HepG2 (cell line): ENCODE measurements around the gene DUS1L. TPM values are rescaled to one million over a fixed set of nuclear protein-coding genes. Genes with fewer than 3 reads are reported as not detected.

Source experiments
- ATAC-seq: fragments of 200-7000 bp; cut with Tn5 transposase; 3 replicates; pipeline ENCODE4 v1.9.1; 2020; ENCODE audit warnings: mild to moderate bottlenecking, moderate library complexity
- BruUV-seq: library from RNA; stranded (reverse); fragments of 400-500 nt; replicated peaks from 2 replicates; lab custom pipeline; 2021; lab: Mats Ljungman, UMichigan
- CTCF ChIA-PET: fragments of 300-600 bp; formaldehyde crosslinking; extraction: SDS; loops from one replicate; lab custom pipeline; 2021; ENCODE audit warnings: low total read pairs, inconsistent platforms, low intra/inter-chr PET ratio; lab: Yijun Ruan, JAX
- POLR2A ChIA-PET: fragments of 350-600 bp; sonication (Branson Sonifier 250); formaldehyde crosslinking; loops from one replicate; lab custom pipeline; 2020; ENCODE audit warnings: antibody characterized with exemption, inconsistent platforms; lab: Yijun Ruan, JAX
- DNase-seq: peaks from one replicate; pipeline ENCODE4 v3.0.0-alpha.2; 2015; ENCODE audit warnings: low spot score
- FAIRE-seq: peaks from 3 replicates; lab custom pipeline; 2011; peaks lifted over from hg19 to GRCh38; lab: Jason Lieb, UNC
- H2AFZ ChIP-seq: one replicate; pipeline ENCODE4 v1.6.1; 2011; ENCODE audit warnings: low read length, inconsistent platforms
- H3K27ac ChIP-seq: fragments of 300-600 bp; 3 replicates; pipeline ENCODE4 v1.8.0; 2011; ENCODE audit warnings: mixed run types, mild to moderate bottlenecking, mixed read lengths, low read length, inconsistent platforms; ENCODE audit not compliant: insufficient read depth; ENCODE audit errors: extremely low read length
- H3K27me3 ChIP-seq, 2 experiments: fragments of 200-600 bp in 1 of 2; 2 replicates in 1 of 2; 3 replicates in 1 of 2; pipeline versions ENCODE4 v1.6.0 to v1.8.0; 2011; ENCODE audit warnings: low read length in 2 of 2, mild to moderate bottlenecking in 2 of 2, moderate library complexity in 2 of 2, inconsistent platforms in 1 of 2; ENCODE audit not compliant: insufficient read depth in 2 of 2, control insufficient read depth in 1 of 2
- H3K36me3 ChIP-seq, 2 experiments: fragments of 200-600 bp in 1 of 2; replicated peaks in 1 of 2; 2 replicates in 1 of 2; 3 replicates in 1 of 2; pipeline versions ENCODE4 v1.5.1 to v1.8.0; 2011; ENCODE audit warnings: low read length in 2 of 2, inconsistent platforms in 1 of 2; ENCODE audit not compliant: insufficient read depth in 2 of 2, control insufficient read depth in 1 of 2
- H3K4me1 ChIP-seq: 2 replicates; pipeline ENCODE4 v1.5.1; 2012; ENCODE audit warnings: low read length, inconsistent platforms; ENCODE audit not compliant: insufficient read depth
- H3K4me2 ChIP-seq: 2 replicates; pipeline ENCODE4 v1.6.0; 2011; ENCODE audit warnings: low read depth, low read length, inconsistent platforms
- H3K4me3 ChIP-seq, 3 experiments: fragments of 200-600 bp in 1 of 3; sonication (generic), shearing (Covaris generic) in 1 of 3; replicated peaks in 1 of 3; 2 replicates each; pipeline ENCODE4 v1.5.1; 2011 to 2016; ENCODE audit warnings: low read length in 3 of 3, inconsistent platforms in 2 of 3, low read depth in 2 of 3, mild to moderate bottlenecking in 2 of 3, control low read depth in 1 of 3, mixed read lengths in 1 of 3; ENCODE audit not compliant: insufficient read depth in 1 of 3
- H3K79me2 ChIP-seq: one replicate; pipeline ENCODE4 v1.6.1; 2011; ENCODE audit warnings: low read length, inconsistent platforms; ENCODE audit not compliant: insufficient read depth
- H3K9ac ChIP-seq: 2 replicates; pipeline ENCODE4 v1.6.0; 2011; ENCODE audit warnings: mild to moderate bottlenecking, low read depth, low read length, inconsistent platforms; ENCODE audit not compliant: insufficient read depth
- H3K9me3 ChIP-seq: 2 replicates; pipeline ENCODE4 v1.5.1; 2012; ENCODE audit warnings: mild to moderate bottlenecking, low read length
- H4K20me1 ChIP-seq: 2 replicates; pipeline ENCODE4 v1.6.0; 2011; ENCODE audit warnings: inconsistent platforms, mild to moderate bottlenecking, low read length, moderate library complexity; ENCODE audit not compliant: insufficient read depth
- FOSL1 ChIP-seq: sonication (generic); formaldehyde crosslinking; IDR thresholded peaks from 2 replicates; pipeline ENCODE4 v1.9.0; 2021; ENCODE audit warnings: missing genetic modification reagents, borderline replicate concordance
- FOXJ3 ChIP-seq: sonication (generic); formaldehyde crosslinking; IDR thresholded peaks from 2 replicates; pipeline ENCODE4 v1.4.0; 2020; ENCODE audit warnings: missing genetic modification reagents, mild to moderate bottlenecking, borderline replicate concordance
- HMGA1 ChIP-seq: sonication (generic); formaldehyde crosslinking; conservative IDR thresholded peaks from 2 replicates; pipeline ENCODE4 v1.4.0; 2020; ENCODE audit warnings: missing genetic modification reagents
- HNRNPK ChIP-seq: fragments of 200-400 bp; formaldehyde crosslinking; IDR thresholded peaks from 2 replicates; pipeline ENCODE4 v1.6.1; 2018; ENCODE audit warnings: low read length, low read depth, moderate library complexity, mild to moderate bottlenecking; ENCODE audit not compliant: poor library complexity, severe bottlenecking
- NCOA2 ChIP-seq: sonication (generic); formaldehyde crosslinking; IDR thresholded peaks from 2 replicates; pipeline ENCODE4 v1.8.0; 2022; ENCODE audit warnings: inconsistent platforms
- NFRKB ChIP-seq: fragments of 450-650 bp; IDR thresholded peaks from 2 replicates; pipeline ENCODE4 v1.6.1; 2017
- SNAPC4 ChIP-seq: sonication (generic); formaldehyde crosslinking; IDR thresholded peaks from 2 replicates; pipeline ENCODE4 v1.4.0; 2020; ENCODE audit warnings: mild to moderate bottlenecking, missing genetic modification reagents
- SRY ChIP-seq: sonication (generic); formaldehyde crosslinking; IDR thresholded peaks from 2 replicates; pipeline ENCODE4 v1.8.0; 2022; ENCODE audit warnings: mild to moderate bottlenecking, missing genetic modification reagents
- ZFP82 ChIP-seq: sonication (generic); formaldehyde crosslinking; IDR thresholded peaks from 2 replicates; pipeline ENCODE4 v1.5.1; 2020; ENCODE audit warnings: mild to moderate bottlenecking, missing genetic modification reagents, borderline replicate concordance
- ZNF367 ChIP-seq: sonication (generic); formaldehyde crosslinking; IDR thresholded peaks from 2 replicates; pipeline ENCODE4 v1.4.0; 2020; ENCODE audit warnings: missing genetic modification reagents, borderline replicate concordance
- ZNF672 ChIP-seq: sonication (generic); formaldehyde crosslinking; IDR thresholded peaks from 2 replicates; pipeline ENCODE4 v1.8.1; 2022; ENCODE audit warnings: missing genetic modification reagents
- ZNF768 ChIP-seq: sonication (generic); formaldehyde crosslinking; IDR thresholded peaks from 2 replicates; pipeline ENCODE4 v1.4.0; 2020; ENCODE audit warnings: missing genetic modification reagents
- WGBS: methylation state at CpG from one replicate; pipeline ENCODE4 v1.1.6; 2017; ENCODE audit warnings: low lambda C conversion rate; 5-methylcytosine and 5-hydroxymethylcytosine counted together
- in situ Hi-C: cut with HindIII; loops from 2 replicates; pipeline ENCODE4 v1.10.0; 2017; ENCODE audit warnings: low pct_unique_long_range_greater_than_20kb; ENCODE audit not compliant: extremely low pct_ligation_motif_present
- intact Hi-C: fragments of 100-400 bp; cut with micrococcal nuclease; formaldehyde crosslinking; loops from one replicate; pipeline ENCODE4 v1.10.0; 2022; ENCODE audit not compliant: unreplicated experiment
- polyA plus RNA-seq, 8 experiments: library from polyadenylated mRNA; depleted of rRNA in 3 of 8; stranded (reverse) in 7 of 8; unstranded in 1 of 8; fragments of >200 nt; fragmentation: Illumina TruSeq in 4 of 8; extraction: Trizol in 4 of 8; gene quantifications; 2 replicates each; pipeline versions ENCODE4 v1.2.1 to v1.2.3, GENCODE V29; 2011 to 2016; ENCODE audit warnings: low read depth in 4 of 8, missing spikeins in 1 of 8, mixed read lengths in 1 of 8; ENCODE audit not compliant: insufficient read depth in 1 of 8
- total RNA-seq, 5 experiments: library from RNA; depleted of rRNA; stranded (reverse); fragments of >200 nt; fragmentation: Illumina TruSeq; extraction: Trizol; gene quantifications; 2 replicates each; pipeline ENCODE4 v1.2.3, GENCODE V29; 2016; ENCODE audit warnings: low read depth in 1 of 5
- TF ChIP-seq, protein P1 (sequence below): sonication (generic); formaldehyde crosslinking; IDR thresholded peaks from 2 replicates; pipeline ENCODE4 v1.5.1; 2020; ENCODE audit warnings: mild to moderate bottlenecking, moderate library complexity, missing genetic modification reagents

Gene DUS1L
- total and polyA plus RNA-seq, 2 of the 13 experiments (the other 11 are each of a cell fraction or from before 2014, with no cell fraction given) = 81.0 to 109 TPM

DNA sequence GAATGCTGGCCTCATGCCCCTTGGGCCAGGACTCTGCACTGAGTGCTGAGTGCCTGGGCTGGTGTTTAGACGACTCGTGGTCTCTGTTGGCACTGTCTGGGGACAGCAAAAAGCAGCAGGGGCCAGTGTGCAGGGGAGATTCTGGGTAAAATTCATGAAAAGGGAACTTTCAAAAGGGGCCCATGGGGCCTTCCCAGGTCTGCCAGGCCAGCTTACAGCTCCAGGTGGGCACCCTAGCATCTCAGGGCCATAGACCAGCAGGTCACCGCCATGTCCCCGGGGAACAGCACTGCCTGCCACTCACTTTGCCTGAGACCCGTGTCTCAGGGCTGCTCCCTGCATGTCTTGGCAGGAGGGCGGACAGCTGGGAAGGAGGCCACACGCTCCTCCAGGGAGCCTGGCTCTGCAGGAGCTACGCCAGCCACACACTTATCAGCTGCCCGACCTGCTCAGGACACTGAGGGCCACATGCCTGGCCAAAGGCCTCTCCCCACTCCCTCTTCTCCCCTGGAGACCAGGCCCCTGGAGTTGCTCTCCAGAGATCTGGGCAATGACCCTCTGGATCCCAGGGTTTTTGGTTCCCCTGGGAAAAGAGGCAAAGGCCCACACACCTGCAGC, 41.2 kb upstream of the DUS1L start (continued):
- TF ChIP-seq SRY (CRISPR knock-in tag) = no peak
- no peak for TF ChIP-seq NCOA2 (CRISPR knock-in tag)
- TF ChIP-seq, protein P1, sequence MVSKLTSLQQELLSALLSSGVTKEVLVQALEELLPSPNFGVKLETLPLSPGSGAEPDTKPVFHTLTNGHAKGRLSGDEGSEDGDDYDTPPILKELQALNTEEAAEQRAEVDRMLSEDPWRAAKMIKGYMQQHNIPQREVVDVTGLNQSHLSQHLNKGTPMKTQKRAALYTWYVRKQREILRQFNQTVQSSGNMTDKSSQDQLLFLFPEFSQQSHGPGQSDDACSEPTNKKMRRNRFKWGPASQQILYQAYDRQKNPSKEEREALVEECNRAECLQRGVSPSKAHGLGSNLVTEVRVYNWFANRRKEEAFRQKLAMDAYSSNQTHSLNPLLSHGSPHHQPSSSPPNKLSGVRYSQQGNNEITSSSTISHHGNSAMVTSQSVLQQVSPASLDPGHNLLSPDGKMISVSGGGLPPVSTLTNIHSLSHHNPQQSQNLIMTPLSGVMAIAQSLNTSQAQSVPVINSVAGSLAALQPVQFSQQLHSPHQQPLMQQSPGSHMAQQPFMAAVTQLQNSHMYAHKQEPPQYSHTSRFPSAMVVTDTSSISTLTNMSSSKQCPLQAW (CRISPR knock-in tag) = no peak
- no peak for TF ChIP-seq ZNF672 (CRISPR knock-in tag)
- no peak for TF ChIP-seq ZNF367 (CRISPR knock-in tag)
- TF ChIP-seq ZFP82 (CRISPR knock-in tag) = no peak
- TF ChIP-seq FOSL1 (CRISPR knock-in tag) = no peak

DNA sequence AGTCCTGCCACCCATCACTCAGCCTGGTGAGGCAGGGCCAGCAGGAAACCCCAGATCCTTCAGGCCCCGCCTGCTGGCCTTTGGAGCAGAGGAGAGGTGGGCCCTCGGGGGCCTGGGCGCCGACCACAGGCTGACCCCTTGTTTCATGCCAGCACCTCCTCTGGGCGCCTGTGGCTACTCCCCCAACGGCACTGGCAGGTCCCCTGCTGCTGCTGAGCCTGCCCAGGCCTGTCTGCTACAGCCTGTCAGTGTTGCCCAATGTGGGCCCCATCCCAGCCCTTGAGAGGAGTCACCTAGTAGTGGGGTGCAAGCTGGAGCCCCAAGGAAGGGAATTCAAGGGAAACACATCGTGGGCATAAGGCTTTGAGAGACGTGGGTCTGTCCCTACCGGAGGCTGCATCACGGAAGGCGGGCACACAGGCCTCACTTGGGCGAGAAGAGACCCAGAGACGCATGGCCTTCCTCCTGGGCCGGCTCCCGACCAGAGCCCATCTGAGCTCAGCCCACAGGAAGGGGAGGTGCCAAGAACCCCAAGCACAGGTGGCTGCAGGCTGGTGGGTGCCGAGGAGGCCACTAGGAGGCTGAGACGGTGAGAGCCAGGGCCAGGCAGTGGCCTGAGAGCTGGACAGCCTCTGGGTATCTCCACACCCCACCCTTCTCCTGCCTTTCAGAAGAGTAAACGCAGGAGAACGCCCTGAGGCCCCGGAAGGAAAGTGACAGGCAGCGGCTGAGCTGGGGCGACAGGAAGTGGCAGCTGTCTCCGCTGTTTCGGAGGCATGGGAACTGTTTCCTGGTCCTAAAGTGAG, 40.5 kb upstream of the DUS1L start:
- no peaks in the 10 kb centered on the region for H3K9me3 ChIP-seq
- FAIRE-seq = peak; percentile 84
- TSS peak; percentile 49 for BruUV-seq
- peak; percentile 80 for ATAC-seq
- ChIA-PET POLR2A (interaction anchor here (0.5 to 5.9 kb wide), 33 partner anchors 8 to 674 kb away, joined by 3 to 61 read pairs (median 4); partner anchors contain the start of genes CENPX, DCXR, FASN and LRRC45), CTCF (interaction anchor here (2.6 kb wide), 1 partner anchor 48 kb away, joined by 16 read pairs; no protein-coding TSS in a partner anchor)
- peak overlapping the region; percentile 72 for H3K27ac ChIP-seq
- H3K27me3 ChIP-seq = no peaks in the 10 kb centered on the region
- peak overlapping the region; percentile 95 for H3K4me2 ChIP-seq
- intact Hi-C loops (loop anchor here (1.0 to 10.0 kb wide), 2 partner anchors 47 to 129 kb away; no protein-coding TSS in a partner anchor), in situ Hi-C loops (no loop called here)
- WGBS = 0% methylated on average over 16 of the region's 24 CpGs
- H3K4me3 ChIP-seq = peak overlapping the region; percentile 56 to 82 (median 57)
- peak; percentile 94 for DNase-seq
- H3K9ac ChIP-seq = peak overlapping the region; percentile 78
- no peaks in the 10 kb centered on the region for H4K20me1 ChIP-seq
- H3K79me2 ChIP-seq = peaks cover 13% of the 10 kb centered on the region
- H2AFZ ChIP-seq = no peak overlapping the region
- H3K36me3 ChIP-seq = no peaks in the 10 kb centered on the region
- H3K4me1 ChIP-seq = peaks cover 79% of the 10 kb centered on the region
- TF ChIP-seq HMGA1 (no peak), SNAPC4 (CRISPR knock-in tag) (peak; percentile 66; the same call in 1 of the 2 replicates), ZNF768 (CRISPR knock-in tag) (no peak; the same call in 1 of the 2 replicates), NFRKB (no peak), HNRNPK (peak; percentile 31), FOXJ3 (CRISPR knock-in tag) (peak; percentile 75; the same call in 1 of the 2 replicates)
